Activated naive CD4-positive, alpha-beta T cell treated with Interleukin-2 at 50 U/mL for 16 hours (primary cell): ENCODE measurements around the gene ZNF775.
"Not testable (repeated sequence)": the region's sequence is repeated elsewhere in the genome, so short reads cannot be mapped to it uniquely, and the experiment has no call there.

Experiments used
- DNase-seq: peaks from one replicate; pipeline ENCODE4 v3.0.0-alpha.2; 2020

ZNF775 gene

GRCh38 chr7:150383710-150384397 lies 4.7 kb downstream of the ZNF775 start:
- DNase-seq: no peak

GRCh38 chr7:150384406-150385301 lies 5.5 kb downstream of the ZNF775 start:
- DNase-seq: no peak

DNA sequence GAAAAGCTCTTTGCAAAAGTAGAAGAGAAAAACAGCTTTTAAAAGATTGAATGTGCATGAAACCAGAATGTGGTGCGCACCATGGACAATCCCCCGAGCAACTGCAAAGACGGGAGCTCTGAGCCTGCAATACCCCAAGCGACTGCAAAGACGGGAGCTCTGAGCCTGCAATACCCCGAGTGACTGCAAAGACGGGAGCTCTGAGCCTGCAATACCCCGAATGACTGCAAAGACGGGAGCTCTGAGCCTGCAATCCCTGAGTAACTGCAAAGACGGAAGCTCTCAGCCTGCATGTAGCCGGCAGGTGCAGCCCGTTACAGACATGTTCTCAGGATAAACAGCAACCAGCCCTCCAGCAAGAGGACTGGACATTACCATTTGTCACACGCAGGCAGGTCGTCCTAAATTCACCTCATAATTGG lies 6.2 kb downstream of the ZNF775 start:
- no peak for DNase-seq

DNA sequence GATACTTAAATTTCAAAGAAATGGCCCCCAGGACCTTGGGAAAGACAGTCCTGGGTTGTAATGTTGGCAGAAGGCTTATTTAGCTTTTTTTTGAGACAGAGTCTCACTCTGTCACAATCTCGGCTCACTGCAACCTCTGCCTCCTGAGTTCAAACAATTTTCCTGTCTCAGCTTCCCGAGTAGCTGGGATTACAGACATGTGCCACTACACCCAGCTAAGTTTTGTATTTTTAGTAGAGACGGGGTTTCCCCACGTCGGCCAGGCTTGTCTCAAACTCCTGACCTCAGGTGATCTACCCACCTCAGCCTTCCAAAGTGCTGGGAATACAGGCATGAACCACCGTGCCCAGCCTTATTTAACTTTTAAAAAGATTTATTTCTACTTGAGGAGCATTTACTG lies 6.8 kb downstream of the ZNF775 start:
- DNase-seq: not testable (repeated sequence)

DNA sequence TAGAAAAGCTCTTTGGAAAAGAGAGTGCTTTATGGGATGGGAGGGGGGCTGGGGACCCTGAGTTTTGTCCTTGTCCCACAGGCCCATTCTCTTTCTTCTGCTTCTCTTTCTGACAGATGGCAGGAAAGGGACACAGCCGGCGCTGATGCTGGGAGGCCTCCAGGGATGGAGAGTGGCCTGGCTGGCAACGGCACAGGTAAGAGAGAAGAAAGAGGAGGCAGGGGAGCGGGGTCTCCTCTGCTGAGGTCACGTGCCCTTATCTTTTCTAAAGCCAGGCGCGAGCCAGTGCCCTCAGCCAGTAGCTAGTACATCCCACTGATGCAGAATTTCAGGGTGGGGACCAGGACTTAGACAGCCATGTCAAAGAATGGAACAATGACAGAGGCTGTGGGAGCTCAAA lies 9.2 kb downstream of the ZNF775 start:
- no peak for DNase-seq

GRCh38 chr7:150388709-150389531 lies 9.8 kb downstream of the ZNF775 start:
- DNase-seq: no peak

- DNase-seq: no peak
These were observed 10.3 kb downstream of the ZNF775 start for GRCh38 chr7:150389532-150389816.

GRCh38 chr7:150390205-150390604 lies 11.1 kb downstream of the ZNF775 start:
- no peak for DNase-seq

DNA sequence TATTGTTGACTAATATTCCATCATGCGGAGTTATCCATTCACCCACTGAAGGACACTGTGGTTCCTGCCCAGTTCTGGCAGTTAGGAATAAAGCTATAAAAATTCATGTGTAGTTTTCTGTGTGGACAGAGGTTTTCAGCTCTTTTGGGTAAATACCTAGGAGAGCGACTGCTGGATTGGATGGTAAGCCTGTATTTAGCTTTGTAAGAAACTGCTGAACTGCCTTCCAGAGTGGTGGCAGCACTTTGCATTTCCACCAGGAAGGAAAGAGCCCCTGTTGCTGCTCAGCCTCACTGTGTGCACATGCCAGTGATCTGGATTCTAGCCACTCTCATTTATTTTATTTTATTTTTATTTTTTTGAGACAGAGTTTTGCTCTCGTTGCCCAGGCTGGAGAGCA lies 14.2 kb downstream of the ZNF775 start:
- no peak for DNase-seq

DNA sequence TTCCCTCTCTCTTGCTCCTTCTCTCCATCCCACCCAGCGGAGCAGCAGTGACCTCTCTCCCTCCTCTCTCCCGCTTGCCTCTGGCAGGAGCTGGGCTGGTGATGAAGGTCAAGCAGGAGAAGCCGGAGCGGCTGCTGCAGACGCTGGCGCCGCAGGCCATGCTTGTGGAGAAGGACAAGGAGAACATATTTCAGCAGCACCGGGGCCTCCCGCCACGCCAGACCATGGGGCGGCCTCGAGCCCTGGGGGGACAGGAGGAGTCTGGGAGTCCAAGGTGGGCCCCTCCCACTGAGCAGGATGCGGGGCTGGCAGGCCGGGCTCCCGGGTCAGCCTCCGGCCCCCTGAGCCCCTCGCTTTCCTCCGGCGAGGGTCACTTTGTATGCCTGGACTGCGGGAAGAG lies 17.3 kb downstream of the ZNF775 start:
- no peak for DNase-seq

GRCh38 chr7:150396851-150397260 lies 17.7 kb downstream of the ZNF775 start:
- DNase-seq: no peak

DNA sequence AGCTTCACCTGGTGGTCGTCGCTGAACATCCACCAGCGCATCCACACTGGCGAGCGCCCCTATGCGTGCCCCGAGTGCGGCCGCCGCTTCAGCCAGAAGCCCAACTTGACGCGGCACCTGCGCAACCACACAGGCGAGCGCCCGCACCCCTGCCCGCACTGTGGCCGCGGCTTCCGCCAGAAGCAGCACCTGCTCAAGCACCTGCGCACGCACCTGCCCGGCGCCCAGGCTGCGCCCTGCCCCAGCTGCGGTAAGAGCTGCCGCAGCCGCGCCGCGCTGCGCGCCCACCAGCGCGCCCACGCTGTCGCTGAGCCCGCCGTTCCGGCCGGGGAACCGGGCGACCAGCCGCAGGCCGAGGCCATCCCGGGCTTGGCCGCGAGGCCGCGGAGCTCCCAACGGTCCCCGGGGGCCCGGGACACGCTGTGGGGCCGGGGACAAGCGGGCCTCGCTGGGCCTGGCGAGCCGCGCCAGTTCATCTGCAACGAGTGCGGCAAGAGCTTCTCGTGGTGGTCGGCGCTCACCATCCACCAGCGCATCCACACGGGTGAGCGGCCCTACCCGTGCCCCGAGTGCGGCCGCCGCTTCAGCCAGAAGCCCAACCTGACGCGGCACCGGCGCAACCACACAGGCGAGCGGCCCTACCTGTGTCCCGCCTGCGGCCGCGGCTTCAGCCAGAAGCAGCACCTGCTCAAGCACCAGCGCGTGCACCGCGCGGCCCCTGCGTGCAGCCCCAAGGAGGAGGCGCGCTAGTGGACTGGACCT lies 18.4 kb downstream of the ZNF775 start:
- DNase-seq: no peak

- no peak for DNase-seq
These were observed 19.2 kb downstream of the ZNF775 start for GRCh38 chr7:150398108-150398964.

DNA sequence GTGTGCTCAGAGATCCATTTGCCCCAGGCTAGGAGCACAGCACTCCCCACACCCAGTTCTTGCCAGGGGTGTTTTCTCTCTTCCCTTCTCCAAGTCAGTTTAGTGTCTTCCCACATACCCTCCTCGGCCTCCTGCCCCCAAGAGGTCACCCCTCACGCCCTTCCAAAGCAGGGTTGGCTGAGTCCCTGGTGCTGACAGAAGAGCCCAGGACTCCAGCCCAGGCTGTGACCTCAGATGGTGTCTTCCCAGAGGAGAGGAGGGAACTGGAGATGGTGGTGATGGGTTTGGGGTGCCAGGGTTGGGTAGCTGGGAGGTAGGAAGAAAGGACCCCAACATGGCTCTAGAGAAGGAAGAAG lies 19.8 kb downstream of the ZNF775 start:
- no peak for DNase-seq

- no peak for DNase-seq
These were observed 20.4 kb downstream of the ZNF775 start for GRCh38 chr7:150399421-150400007.

DNA sequence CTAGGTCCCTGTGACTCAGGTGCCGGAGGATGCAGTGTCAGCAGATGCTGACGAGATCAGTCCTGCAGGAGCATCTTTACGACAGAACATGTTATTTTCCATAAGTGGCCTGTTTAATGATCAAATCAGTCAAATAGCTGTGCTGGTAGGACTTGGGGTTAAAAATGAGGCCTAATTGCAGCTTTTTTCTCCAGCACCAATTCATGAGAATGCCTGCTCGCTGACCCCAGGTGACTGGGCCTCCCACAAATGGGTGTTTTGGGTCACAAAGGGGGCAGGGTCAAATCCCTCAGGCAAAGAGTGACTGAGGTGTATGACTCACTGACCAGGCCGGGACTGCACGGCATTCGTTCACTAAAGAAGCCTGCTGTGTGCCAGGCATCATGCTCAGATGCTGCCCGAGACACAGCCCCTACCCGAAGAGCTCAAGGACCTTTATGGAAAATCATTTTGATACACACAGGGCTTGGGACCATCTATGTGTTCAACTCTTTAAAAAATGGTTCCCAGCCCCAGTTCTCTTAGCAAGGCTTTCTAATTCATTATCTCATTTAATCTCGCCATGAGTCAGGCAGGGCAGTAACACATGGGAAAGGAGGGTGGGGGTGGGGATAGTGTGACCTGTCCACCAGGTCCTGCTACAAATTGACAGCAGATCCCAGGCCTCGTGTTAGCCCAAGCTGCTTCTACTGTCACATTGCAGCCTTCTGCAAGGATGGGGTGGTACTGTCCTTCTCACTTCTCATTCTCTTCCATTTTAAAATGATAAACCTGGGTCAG lies 21.1 kb downstream of the ZNF775 start:
- DNase-seq: no peak

- DNase-seq: no peak
These were observed 21.8 kb downstream of the ZNF775 start for GRCh38 chr7:150400788-150401423.

DNA sequence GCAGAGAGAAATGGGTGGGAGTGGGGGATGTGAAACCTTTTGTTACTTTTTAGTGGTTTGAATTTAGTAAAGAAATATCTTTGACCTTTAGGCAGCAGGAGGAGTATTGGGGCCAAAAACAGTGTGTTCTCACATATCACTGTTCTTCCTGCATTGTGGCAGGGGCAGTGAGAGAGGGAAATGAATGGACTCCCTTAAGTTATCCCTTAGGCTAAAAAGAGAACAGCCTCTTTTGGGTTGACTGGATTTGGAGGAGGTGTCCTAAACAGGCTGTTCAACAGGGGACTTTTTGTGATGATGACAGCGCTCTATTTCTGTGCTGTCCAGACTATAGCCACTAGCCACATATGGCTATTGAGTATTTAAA lies 22.3 kb downstream of the ZNF775 start:
- DNase-seq: no peak

- DNase-seq: no peak
These were observed 22.9 kb downstream of the ZNF775 start for GRCh38 chr7:150401861-150402631.
